DND-41 (cell line): ENCODE results near the gene FBXW11.

Source experiments
- ATAC-seq: fragments of 200-7000 bp; cut with Tn5 transposase; 3 replicates; pipeline ENCODE4 v1.9.1; 2021; ENCODE audit warnings: low read depth; ENCODE audit not compliant: insufficient read depth
- DNase-seq: peaks from one replicate; pipeline ENCODE4 v3.0.0-alpha.2; 2020
- H2AFZ ChIP-seq: 2 replicates; pipeline ENCODE4 v1.6.0; 2012; ENCODE audit warnings: low read depth, low read length
- H3K27ac ChIP-seq: 2 replicates; pipeline ENCODE4 v1.5.1; 2012; ENCODE audit warnings: low read length, inconsistent platforms
- H3K27me3 ChIP-seq: fragments of 200-600 bp; sonication (generic); 2 replicates; pipeline ENCODE4 v1.6.0; 2012; ENCODE audit warnings: low read length, mild to moderate bottlenecking, inconsistent platforms; ENCODE audit not compliant: insufficient read depth, poor library complexity
- H3K36me3 ChIP-seq: 2 replicates; pipeline ENCODE4 v1.5.1; 2012; ENCODE audit warnings: low read length, inconsistent platforms; ENCODE audit not compliant: insufficient read depth
- H3K4me1 ChIP-seq: 2 replicates; pipeline ENCODE4 v1.5.1; 2012; ENCODE audit warnings: mild to moderate bottlenecking, low read length; ENCODE audit not compliant: insufficient read depth
- H3K4me2 ChIP-seq: 2 replicates; pipeline ENCODE4 v1.6.0; 2012; ENCODE audit warnings: mild to moderate bottlenecking, moderate library complexity, low read length, inconsistent platforms; ENCODE audit not compliant: insufficient read depth
- H3K4me3 ChIP-seq, 2 experiments: fragments of 200-600 bp in 1 of 2; shearing (Covaris generic) in 1 of 2; 2 replicates each; pipeline ENCODE4 v1.5.1; 2012 to 2016; ENCODE audit warnings: inconsistent platforms in 2 of 2, low read length in 2 of 2, mild to moderate bottlenecking in 2 of 2, low read depth in 1 of 2, moderate library complexity in 1 of 2
- H3K79me2 ChIP-seq: 2 replicates; pipeline ENCODE4 v1.6.0; 2012; ENCODE audit warnings: low read length, inconsistent platforms; ENCODE audit not compliant: insufficient read depth
- H3K9ac ChIP-seq: 2 replicates; pipeline ENCODE4 v1.6.0; 2012; ENCODE audit warnings: low read depth, mild to moderate bottlenecking, inconsistent platforms, low read length, moderate library complexity
- H3K9me3 ChIP-seq: 2 replicates; pipeline ENCODE4 v1.5.1; 2012; ENCODE audit warnings: low read length, moderate library complexity, mild to moderate bottlenecking, inconsistent platforms; ENCODE audit not compliant: insufficient read depth, severe bottlenecking
- H4K20me1 ChIP-seq: 2 replicates; pipeline ENCODE4 v1.6.0; 2012; ENCODE audit warnings: low read length; ENCODE audit not compliant: insufficient read depth
- EZH2 ChIP-seq: IDR thresholded peaks from 3 replicates; pipeline ENCODE4 v1.6.1; 2012; ENCODE audit warnings: borderline replicate concordance, low read depth, mild to moderate bottlenecking, moderate library complexity, low read length, inconsistent platforms; ENCODE audit not compliant: severe bottlenecking
- TF ChIP-seq, protein P1 (sequence below): IDR thresholded peaks from 2 replicates; pipeline ENCODE4 v1.5.1; 2012; ENCODE audit warnings: borderline replicate concordance, low read length, moderate library complexity, mild to moderate bottlenecking; ENCODE audit not compliant: poor library complexity, severe bottlenecking; ENCODE audit errors: extremely low read depth

FBXW11 gene

GRCh38 chr5:171913987-171914273 lies 92.5 kb downstream of the FBXW11 start:
- Histone ChIP-seq H3K27ac (no peak overlapping the region), H3K9me3 (no peaks in the 10 kb centered on the region), H3K27me3 (no peaks in the 10 kb centered on the region), H2AFZ (no peak overlapping the region), H3K4me1 (no peaks in the 10 kb centered on the region), H3K9ac (no peak overlapping the region), H4K20me1 (peaks cover 66% of the 10 kb centered on the region), H3K79me2 (peaks cover 61% of the 10 kb centered on the region), H3K36me3 (peaks cover 3% of the 10 kb centered on the region; the same call in 1 of the 2 replicates), H3K4me3 (no peak overlapping the region), H3K4me2 (no peak overlapping the region)
- TF ChIP-seq EZH2, result no peak
- TF ChIP-seq, protein P1, sequence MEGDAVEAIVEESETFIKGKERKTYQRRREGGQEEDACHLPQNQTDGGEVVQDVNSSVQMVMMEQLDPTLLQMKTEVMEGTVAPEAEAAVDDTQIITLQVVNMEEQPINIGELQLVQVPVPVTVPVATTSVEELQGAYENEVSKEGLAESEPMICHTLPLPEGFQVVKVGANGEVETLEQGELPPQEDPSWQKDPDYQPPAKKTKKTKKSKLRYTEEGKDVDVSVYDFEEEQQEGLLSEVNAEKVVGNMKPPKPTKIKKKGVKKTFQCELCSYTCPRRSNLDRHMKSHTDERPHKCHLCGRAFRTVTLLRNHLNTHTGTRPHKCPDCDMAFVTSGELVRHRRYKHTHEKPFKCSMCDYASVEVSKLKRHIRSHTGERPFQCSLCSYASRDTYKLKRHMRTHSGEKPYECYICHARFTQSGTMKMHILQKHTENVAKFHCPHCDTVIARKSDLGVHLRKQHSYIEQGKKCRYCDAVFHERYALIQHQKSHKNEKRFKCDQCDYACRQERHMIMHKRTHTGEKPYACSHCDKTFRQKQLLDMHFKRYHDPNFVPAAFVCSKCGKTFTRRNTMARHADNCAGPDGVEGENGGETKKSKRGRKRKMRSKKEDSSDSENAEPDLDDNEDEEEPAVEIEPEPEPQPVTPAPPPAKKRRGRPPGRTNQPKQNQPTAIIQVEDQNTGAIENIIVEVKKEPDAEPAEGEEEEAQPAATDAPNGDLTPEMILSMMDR, result no peak
- DNase-seq (no peak), ATAC-seq (no peak)

- H3K4me3 ChIP-seq, result no peak overlapping the region
- H3K4me2 ChIP-seq, result no peak overlapping the region
- peaks cover 3% of the 10 kb centered on the region; the same call in 1 of the 2 replicates for H3K36me3 ChIP-seq
- H3K27ac ChIP-seq, result no peak overlapping the region
- H4K20me1 ChIP-seq, result peaks cover 66% of the 10 kb centered on the region
- H3K27me3 ChIP-seq, result no peaks in the 10 kb centered on the region
- no peaks in the 10 kb centered on the region for H3K9me3 ChIP-seq
- DNase-seq, result no peak
- peaks cover 49% of the 10 kb centered on the region for H3K79me2 ChIP-seq
- no peak overlapping the region for H3K9ac ChIP-seq
- no peak for ATAC-seq
- no peak overlapping the region for H2AFZ ChIP-seq
- no peak for TF ChIP-seq EZH2
- TF ChIP-seq, protein P1, result no peak
- H3K4me1 ChIP-seq, result no peaks in the 10 kb centered on the region
These were observed 95.3 kb downstream of the FBXW11 start for GRCh38 chr5:171911152-171911551.

- Histone ChIP-seq H3K27me3 (no peaks in the 10 kb centered on the region), H3K79me2 (peaks cover 36% of the 10 kb centered on the region), H3K27ac (no peak overlapping the region), H2AFZ (no peak overlapping the region), H3K4me3 (no peak overlapping the region), H3K4me1 (no peaks in the 10 kb centered on the region), H3K4me2 (no peak overlapping the region), H4K20me1 (peaks cover 53% of the 10 kb centered on the region), H3K36me3 (peaks cover 3% of the 10 kb centered on the region; the same call in 1 of the 2 replicates), H3K9ac (no peak overlapping the region), H3K9me3 (no peaks in the 10 kb centered on the region)
- no peak for DNase-seq
- TF ChIP-seq, protein P1, result no peak
- TF ChIP-seq EZH2, result no peak
- ATAC-seq, result no peak
These were observed 97.8 kb downstream of the FBXW11 start for GRCh38 chr5:171908638-171909037.

GRCh38 chr5:171907725-171908343 lies 98.6 kb downstream of the FBXW11 start:
- H3K9me3 ChIP-seq, result no peaks in the 10 kb centered on the region
- H3K36me3 ChIP-seq, result peaks cover 3% of the 10 kb centered on the region; the same call in 1 of the 2 replicates
- H3K27me3 ChIP-seq, result no peaks in the 10 kb centered on the region
- no peak overlapping the region for H3K4me2 ChIP-seq
- no peak overlapping the region for H3K4me3 ChIP-seq
- H3K79me2 ChIP-seq, result peaks cover 33% of the 10 kb centered on the region
- H3K4me1 ChIP-seq, result no peaks in the 10 kb centered on the region
- H3K9ac ChIP-seq, result no peak overlapping the region
- no peak overlapping the region for H2AFZ ChIP-seq
- TF ChIP-seq, protein P1, result peak; percentile 91
- no peak for TF ChIP-seq EZH2
- ATAC-seq (peak; percentile 91), DNase-seq (peak; percentile 55)
- H3K27ac ChIP-seq, result no peak overlapping the region
- H4K20me1 ChIP-seq, result peaks cover 48% of the 10 kb centered on the region
